PC-9 (cell line): ENCODE results near the gene IQCK. TPM values are rescaled to one million over a fixed set of nuclear protein-coding genes. Genes with fewer than 3 reads are reported as not detected.

Source experiments
- BruUV-seq: library from RNA; stranded (reverse); fragments of 400-500 nt; replicated peaks from 2 replicates; lab custom pipeline; 2021; lab: Mats Ljungman, UMichigan
- CTCF ChIA-PET: fragments of 300-600 bp; sonication (Branson Sonifier 250); formaldehyde crosslinking; loops from one replicate; lab custom pipeline; 2022; ENCODE audit warnings: antibody characterized with exemption; lab: Charles Lee
- POLR2A ChIA-PET: fragments of 300-600 bp; sonication (Branson Sonifier 250); formaldehyde crosslinking; loops from one replicate; lab custom pipeline; 2022; ENCODE audit warnings: antibody characterized with exemption; ENCODE audit not compliant: unreplicated experiment; lab: Charles Lee
- DNase-seq, 2 experiments: peaks; one replicate each; pipeline versions ENCODE4 v3.0.0 to v3.0.0-alpha.2; 2015 to 2022; ENCODE audit warnings: mixed read lengths in 1 of 2
- H2AFZ ChIP-seq: fragments of 200-600 bp; sonication (generic); 2 replicates; pipeline ENCODE4 v1.8.1; 2017; ENCODE audit warnings: antibody characterized with exemption
- H3F3A ChIP-seq: fragments of 200-600 bp; sonication (generic); 2 replicates; pipeline ENCODE4 v1.8.1; 2017; ENCODE audit warnings: antibody characterized with exemption, mild to moderate bottlenecking, low read depth; ENCODE audit not compliant: insufficient read depth
- H3K27ac ChIP-seq: fragments of 200-600 bp; sonication (generic); 2 replicates; pipeline ENCODE4 v1.6.1; 2016; ENCODE audit warnings: mixed run types
- H3K27me3 ChIP-seq: fragments of 200-600 bp; sonication (generic); 2 replicates; pipeline ENCODE4 v1.6.1; 2016; ENCODE audit warnings: low read depth, mixed run types; ENCODE audit not compliant: insufficient read depth
- H3K36me3 ChIP-seq: fragments of 200-600 bp; sonication (generic); 2 replicates; pipeline ENCODE4 v1.6.1; 2016; ENCODE audit warnings: low read depth, mixed run types
- H3K4me1 ChIP-seq: fragments of 200-600 bp; sonication (generic); replicated peaks from 2 replicates; pipeline ENCODE4 v1.6.1; 2016; ENCODE audit warnings: mixed run types; ENCODE audit not compliant: insufficient read depth
- H3K4me2 ChIP-seq: fragments of 200-600 bp; sonication (generic); 2 replicates; pipeline ENCODE4 v1.6.1; 2017; ENCODE audit warnings: mixed run types
- H3K4me3 ChIP-seq: fragments of 200-600 bp; sonication (generic); 2 replicates; pipeline ENCODE4 v1.6.1; 2016; ENCODE audit warnings: mixed run types
- H3K79me2 ChIP-seq: fragments of 200-600 bp; sonication (generic); 2 replicates; pipeline ENCODE4 v1.6.1; 2017; ENCODE audit warnings: low read depth, mixed run types
- H3K9me2 ChIP-seq: fragments of 200-600 bp; sonication (generic); 2 replicates; pipeline ENCODE4 v1.8.1; 2017; ENCODE audit warnings: mild to moderate bottlenecking; ENCODE audit not compliant: insufficient read depth
- H3K9me3 ChIP-seq: fragments of 200-600 bp; sonication (generic); 2 replicates; pipeline ENCODE4 v1.8.1; 2016; ENCODE audit warnings: low read depth; ENCODE audit not compliant: insufficient read depth
- H4K20me1 ChIP-seq: fragments of 200-600 bp; sonication (generic); 2 replicates; pipeline ENCODE4 v1.8.1; 2017; ENCODE audit not compliant: insufficient read depth
- EZH2 ChIP-seq: fragments of 200-600 bp; sonication (generic); IDR thresholded peaks from 2 replicates; pipeline ENCODE4 v1.8.0; 2017; ENCODE audit warnings: antibody characterized with exemption, low read depth
- intact Hi-C: fragments of 100-400 bp; cut with micrococcal nuclease; formaldehyde crosslinking; loops from one replicate; pipeline ENCODE4 v1.10.0; 2022; ENCODE audit not compliant: unreplicated experiment
- total RNA-seq: library from RNA; stranded (reverse); gene quantifications from 2 replicates; pipeline ENCODE4 v1.2.3, GENCODE V29; 2021
- TF ChIP-seq, protein P1 (sequence below): fragments of 200-600 bp; sonication (generic); conservative IDR thresholded peaks from 2 replicates; pipeline ENCODE4 v1.6.1; 2017; ENCODE audit warnings: mixed run types, antibody characterized with exemption, mild to moderate bottlenecking, moderate library complexity

The IQCK gene
- total RNA-seq, 1 experiment from 2014 or later: 21.6 TPM

DNA sequence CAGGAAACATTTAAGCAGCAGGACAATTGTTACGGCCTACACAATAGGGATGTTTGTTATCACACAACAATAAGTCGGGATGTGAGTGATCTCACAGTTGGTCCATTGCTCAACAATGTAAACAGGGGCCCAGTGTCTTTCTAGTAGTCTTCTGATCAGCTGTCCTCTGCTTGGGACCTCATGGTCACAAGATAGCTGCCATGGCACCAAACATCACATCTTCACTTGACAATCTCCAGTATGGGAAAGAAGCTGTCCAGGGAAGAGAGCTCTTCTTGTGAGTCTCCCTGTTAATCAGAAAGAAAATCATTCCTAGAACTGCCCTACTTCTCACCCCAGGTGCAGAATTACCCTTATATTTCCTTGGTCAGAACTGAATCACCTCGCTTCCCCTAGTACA lies 172.8 kb downstream of the IQCK start:
- intact Hi-C loops: no loop called here
- H3K4me2 ChIP-seq: no peak overlapping the region
- H2AFZ ChIP-seq: no peak overlapping the region
- H3K79me2 ChIP-seq: no peaks in the 10 kb centered on the region
- BruUV-seq: no TSS peak
- no peaks in the 10 kb centered on the region for H3K9me3 ChIP-seq
- H3F3A ChIP-seq: no peaks in the 10 kb centered on the region
- H3K27me3 ChIP-seq: no peaks in the 10 kb centered on the region
- no peaks in the 10 kb centered on the region for H3K9me2 ChIP-seq
- H3K4me1 ChIP-seq: no peaks in the 10 kb centered on the region
- no peaks in the 10 kb centered on the region for H4K20me1 ChIP-seq
- H3K36me3 ChIP-seq: no peaks in the 10 kb centered on the region
- H3K27ac ChIP-seq: no peak overlapping the region
- POLR2A ChIA-PET: no interaction called here
- DNase-seq: no peak
- TF ChIP-seq EZH2: no peak
- TF ChIP-seq, protein P1, sequence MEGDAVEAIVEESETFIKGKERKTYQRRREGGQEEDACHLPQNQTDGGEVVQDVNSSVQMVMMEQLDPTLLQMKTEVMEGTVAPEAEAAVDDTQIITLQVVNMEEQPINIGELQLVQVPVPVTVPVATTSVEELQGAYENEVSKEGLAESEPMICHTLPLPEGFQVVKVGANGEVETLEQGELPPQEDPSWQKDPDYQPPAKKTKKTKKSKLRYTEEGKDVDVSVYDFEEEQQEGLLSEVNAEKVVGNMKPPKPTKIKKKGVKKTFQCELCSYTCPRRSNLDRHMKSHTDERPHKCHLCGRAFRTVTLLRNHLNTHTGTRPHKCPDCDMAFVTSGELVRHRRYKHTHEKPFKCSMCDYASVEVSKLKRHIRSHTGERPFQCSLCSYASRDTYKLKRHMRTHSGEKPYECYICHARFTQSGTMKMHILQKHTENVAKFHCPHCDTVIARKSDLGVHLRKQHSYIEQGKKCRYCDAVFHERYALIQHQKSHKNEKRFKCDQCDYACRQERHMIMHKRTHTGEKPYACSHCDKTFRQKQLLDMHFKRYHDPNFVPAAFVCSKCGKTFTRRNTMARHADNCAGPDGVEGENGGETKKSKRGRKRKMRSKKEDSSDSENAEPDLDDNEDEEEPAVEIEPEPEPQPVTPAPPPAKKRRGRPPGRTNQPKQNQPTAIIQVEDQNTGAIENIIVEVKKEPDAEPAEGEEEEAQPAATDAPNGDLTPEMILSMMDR: no peak
- CTCF ChIA-PET: no interaction called here
- no peak overlapping the region for H3K4me3 ChIP-seq

DNA sequence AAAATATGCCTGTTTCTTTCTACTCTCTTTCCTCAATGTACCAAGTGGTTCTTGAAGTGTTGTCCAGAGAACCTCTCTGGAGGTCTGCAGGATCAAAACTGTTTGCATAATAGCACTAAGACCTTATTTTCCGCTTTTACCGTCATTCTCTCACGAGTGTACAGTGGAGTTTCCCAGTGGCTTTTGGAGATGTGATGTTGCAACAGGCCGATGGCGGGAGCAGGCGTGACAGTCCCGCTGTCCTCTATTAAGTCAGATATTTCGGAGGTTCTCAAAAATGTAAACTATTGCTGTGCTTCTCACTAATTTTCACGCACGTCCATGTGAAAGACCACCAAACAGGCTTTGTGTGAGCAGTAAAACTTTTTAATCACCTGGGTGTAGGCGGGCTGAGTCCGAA lies 174.8 kb downstream of the IQCK start:
- intact Hi-C loops: no loop called here
- no peaks in the 10 kb centered on the region for H3K9me3 ChIP-seq
- no peak overlapping the region for H3K4me2 ChIP-seq
- POLR2A ChIA-PET: no interaction called here
- H3K9me2 ChIP-seq: no peaks in the 10 kb centered on the region
- no peaks in the 10 kb centered on the region for H4K20me1 ChIP-seq
- H3K4me3 ChIP-seq: no peak overlapping the region
- H2AFZ ChIP-seq: no peak overlapping the region
- H3K4me1 ChIP-seq: no peaks in the 10 kb centered on the region
- H3K36me3 ChIP-seq: no peaks in the 10 kb centered on the region
- no peak overlapping the region for H3K27ac ChIP-seq
- CTCF ChIA-PET: no interaction called here
- no peak for DNase-seq
- no TSS peak for BruUV-seq
- H3K27me3 ChIP-seq: no peaks in the 10 kb centered on the region
- no peaks in the 10 kb centered on the region for H3K79me2 ChIP-seq
- H3F3A ChIP-seq: no peaks in the 10 kb centered on the region
- TF ChIP-seq EZH2: no peak

DNA sequence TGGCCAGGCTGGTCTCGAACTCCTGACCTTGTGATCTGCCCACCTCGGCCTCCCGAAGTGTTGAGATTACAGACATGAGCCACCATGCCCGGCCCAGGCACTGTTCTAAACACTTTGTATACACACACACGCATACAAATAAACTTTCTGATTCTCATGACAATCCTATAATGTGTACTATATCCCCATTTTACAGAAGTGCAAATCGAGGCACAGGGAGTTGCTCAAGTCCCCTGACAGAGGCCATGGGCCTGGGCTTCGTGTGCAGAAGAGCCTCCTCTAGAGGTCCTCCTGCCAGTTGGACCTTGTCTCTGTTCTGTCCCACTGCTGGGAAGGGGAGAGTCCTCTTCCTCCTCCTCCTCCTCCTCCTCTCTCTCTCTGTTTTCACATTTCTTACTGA lies 176.5 kb downstream of the IQCK start:
- Histone ChIP-seq H4K20me1 (no peaks in the 10 kb centered on the region), H3F3A (no peaks in the 10 kb centered on the region), H3K4me2 (no peak overlapping the region), H3K36me3 (no peaks in the 10 kb centered on the region), H2AFZ (no peak overlapping the region), H3K4me1 (no peaks in the 10 kb centered on the region), H3K27me3 (no peaks in the 10 kb centered on the region), H3K79me2 (no peaks in the 10 kb centered on the region), H3K4me3 (no peak overlapping the region), H3K27ac (no peak overlapping the region), H3K9me3 (no peaks in the 10 kb centered on the region), H3K9me2 (no peaks in the 10 kb centered on the region)
- POLR2A ChIA-PET: no interaction called here
- CTCF ChIA-PET: no interaction called here
- TF ChIP-seq, protein P1: no peak
- no peak for TF ChIP-seq EZH2
- no peak for DNase-seq
- intact Hi-C loops: no loop called here
- BruUV-seq: no TSS peak

DNA sequence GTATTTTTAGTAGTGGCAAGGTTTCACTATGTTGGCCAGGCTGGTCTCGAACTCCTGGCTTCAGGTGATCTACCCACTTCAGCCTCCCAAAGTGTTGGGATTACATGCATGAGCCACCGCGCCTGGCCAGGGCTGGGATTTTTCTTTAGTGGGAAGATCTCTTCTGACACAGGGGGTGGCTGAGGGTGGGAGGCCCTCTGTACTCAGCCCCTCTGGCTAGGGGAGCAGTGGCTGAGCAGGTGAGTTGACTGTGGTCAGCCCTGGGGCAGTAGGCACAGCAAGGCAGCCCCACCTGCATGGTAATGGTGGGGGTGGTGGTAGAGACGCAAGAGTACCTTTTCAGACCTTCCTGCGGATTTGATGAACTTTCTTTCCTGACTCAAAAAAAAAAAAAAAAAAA lies 178.9 kb downstream of the IQCK start:
- H3K9me3 ChIP-seq: no peaks in the 10 kb centered on the region
- BruUV-seq: no TSS peak
- H3K36me3 ChIP-seq: no peaks in the 10 kb centered on the region
- H3F3A ChIP-seq: no peaks in the 10 kb centered on the region
- H3K27ac ChIP-seq: no peak overlapping the region
- no peak for DNase-seq
- no peak overlapping the region for H2AFZ ChIP-seq
- 0 out of 2 replicates have a peak, but pooled peaks cover 10% of the 10 kb centered on the region for H3K27me3 ChIP-seq
- no peak overlapping the region for H3K4me2 ChIP-seq
- no peaks in the 10 kb centered on the region for H3K4me1 ChIP-seq
- intact Hi-C loops: no loop called here
- POLR2A ChIA-PET: no interaction called here
- H3K9me2 ChIP-seq: no peaks in the 10 kb centered on the region
- CTCF ChIA-PET: no interaction called here
- H3K79me2 ChIP-seq: no peaks in the 10 kb centered on the region
- TF ChIP-seq EZH2: no peak
- TF ChIP-seq, protein P1: no peak
- H3K4me3 ChIP-seq: no peak overlapping the region
- H4K20me1 ChIP-seq: no peaks in the 10 kb centered on the region
